DMS153 treated with DMSO at 0.1 percent for 48 hours (cell line): ENCODE results near the gene FRG2B.
"Not testable (repeated sequence)": the region's sequence is repeated elsewhere in the genome, so short reads cannot be mapped to it uniquely, and the experiment has no call there.

Experiments
- DNase-seq: peaks from one replicate; lab custom pipeline; 2025; ENCODE audit not compliant: unreplicated experiment; lab: John Stamatoyannopoulos, UW

FRG2B gene

DNA sequence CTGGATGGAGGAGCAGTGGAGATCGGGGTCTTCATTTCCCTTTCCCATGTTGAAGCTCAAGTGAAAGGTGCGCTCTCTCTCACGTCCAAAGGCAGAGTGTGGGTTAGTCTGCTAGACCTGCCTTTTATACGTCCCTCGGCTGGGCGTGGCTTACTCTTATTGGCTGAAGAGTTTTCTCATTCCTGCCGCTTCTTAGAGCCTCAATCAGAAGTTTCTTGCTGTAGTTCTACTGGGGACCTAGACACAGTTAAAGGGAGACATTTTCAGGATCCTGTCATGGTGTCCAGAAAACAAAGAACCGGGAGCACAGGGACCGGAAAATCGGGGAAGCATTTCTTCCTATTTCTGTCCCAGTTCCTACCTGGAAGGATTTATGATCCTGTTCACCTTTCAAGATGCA lies at the start of gene FRG2B:
FRG2B (minus strand) TSS at position 101 of the 400 bp plus-strand sequence; CDS start at position 48, 53 bp downstream.
- DNase-seq: not testable (repeated sequence)

DNA sequence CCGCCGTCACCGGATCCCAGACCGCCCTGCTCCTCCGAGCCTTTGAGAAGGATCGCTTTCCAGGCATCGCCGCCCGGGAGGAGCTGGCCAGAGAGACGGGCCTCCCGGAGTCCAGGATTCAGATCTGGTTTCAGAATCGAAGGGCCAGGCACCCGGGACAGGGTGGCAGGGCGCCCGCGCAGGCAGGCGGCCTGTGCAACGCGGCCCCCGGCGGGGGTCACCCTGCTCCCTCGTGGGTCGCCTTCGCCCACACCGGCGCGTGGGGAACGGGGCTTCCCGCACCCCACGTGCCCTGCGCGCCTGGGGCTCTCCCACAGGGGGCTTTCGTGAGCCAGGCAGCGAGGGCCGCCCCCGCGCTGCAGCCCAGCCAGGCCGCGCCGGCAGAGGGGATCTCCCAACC lies 40.9 kb upstream of the FRG2B start:
- not testable (repeated sequence) for DNase-seq

DNA sequence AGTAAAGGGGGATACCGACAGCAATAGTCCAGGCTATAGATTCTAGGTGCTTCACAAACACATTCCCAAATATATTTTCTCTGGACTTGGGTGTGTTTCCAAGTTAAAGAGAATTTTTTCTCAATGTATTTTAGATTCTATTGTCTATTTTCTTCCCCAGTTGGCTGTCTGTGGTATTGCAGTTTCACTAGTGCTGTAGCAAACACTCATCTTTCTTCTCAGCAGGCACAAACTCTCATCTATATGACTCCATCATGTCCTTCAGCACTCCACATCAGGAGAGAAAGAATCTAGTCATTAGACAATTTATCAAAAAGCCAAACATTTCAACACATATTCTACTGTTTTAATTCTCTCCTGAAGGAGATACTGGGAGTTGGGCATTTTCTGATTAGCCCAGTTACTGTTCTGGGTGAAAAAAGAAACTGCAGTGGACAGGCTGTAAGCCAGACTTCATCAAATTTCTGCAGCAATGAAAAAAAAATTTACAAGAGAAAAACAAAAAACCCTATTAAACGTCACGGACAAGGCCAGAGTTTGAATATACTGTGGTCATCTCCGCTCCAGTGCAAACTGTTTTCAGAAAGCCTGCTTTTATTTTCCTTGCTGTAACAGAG lies 37.1 kb upstream of the FRG2B start:
- DNase-seq: not testable (repeated sequence)

GRCh38 chr10:133661122-133661521 lies 34.5 kb upstream of the FRG2B start:
- not testable (repeated sequence) for DNase-seq

- not testable (repeated sequence) for DNase-seq
Observed at GRCh38 chr10:133660516-133660915, 33.9 kb upstream of the FRG2B start.

DNA sequence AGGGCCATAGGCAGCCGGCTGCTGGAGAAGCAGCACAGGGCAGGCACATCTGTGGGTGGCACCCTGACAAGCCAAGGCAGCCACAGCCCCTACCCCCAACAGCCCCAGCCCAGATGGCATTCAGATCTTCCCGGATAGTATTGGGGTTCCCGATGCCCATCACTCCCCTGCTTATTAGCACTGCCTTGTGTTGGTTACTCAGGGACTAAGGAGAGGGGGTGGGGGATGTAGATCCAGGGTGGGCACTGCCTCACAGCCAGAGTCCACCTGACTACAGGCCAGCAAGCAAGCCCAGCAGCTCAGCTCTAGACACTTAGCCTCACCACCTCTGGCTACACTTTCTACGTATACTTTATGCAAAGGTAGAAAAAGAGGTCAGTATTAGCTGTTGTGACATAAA lies 30.7 kb upstream of the FRG2B start:
- not testable (repeated sequence) for DNase-seq

DNA sequence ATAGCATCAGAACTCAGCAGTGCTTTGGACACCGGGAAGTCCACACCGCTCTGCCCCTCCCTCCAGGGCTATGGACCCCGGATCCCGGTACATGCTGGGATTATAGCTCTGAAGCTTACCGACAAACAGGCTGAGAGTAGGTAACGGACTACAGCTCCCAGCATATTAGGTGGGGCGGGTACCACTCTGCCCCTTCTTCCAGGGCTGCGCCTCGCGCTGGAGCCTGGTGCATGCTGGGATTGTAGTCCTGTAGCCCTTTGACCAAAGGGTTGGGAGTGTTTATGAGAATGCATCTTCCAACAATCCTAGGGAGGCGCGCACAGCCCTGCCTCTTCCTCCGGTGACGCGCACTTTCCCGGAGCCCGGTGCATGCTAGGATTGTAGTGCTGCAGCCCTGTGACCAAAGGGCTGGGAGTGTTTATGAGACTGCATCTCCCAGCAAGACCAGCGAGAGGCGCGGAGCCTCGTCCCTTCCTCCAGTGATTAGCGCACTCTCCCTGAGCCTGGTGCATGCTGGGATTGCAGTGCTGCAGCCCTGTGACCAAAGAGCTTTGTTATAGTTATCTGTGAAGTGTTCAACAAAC lies 22.4 kb upstream of the FRG2B start:
- DNase-seq: not testable (repeated sequence)

- DNase-seq: not testable (repeated sequence)
Observed at GRCh38 chr10:133647075-133647748, 20.6 kb upstream of the FRG2B start.

GRCh38 chr10:133637846-133638235 lies 11.2 kb upstream of the FRG2B start:
- not testable (repeated sequence) for DNase-seq

DNA sequence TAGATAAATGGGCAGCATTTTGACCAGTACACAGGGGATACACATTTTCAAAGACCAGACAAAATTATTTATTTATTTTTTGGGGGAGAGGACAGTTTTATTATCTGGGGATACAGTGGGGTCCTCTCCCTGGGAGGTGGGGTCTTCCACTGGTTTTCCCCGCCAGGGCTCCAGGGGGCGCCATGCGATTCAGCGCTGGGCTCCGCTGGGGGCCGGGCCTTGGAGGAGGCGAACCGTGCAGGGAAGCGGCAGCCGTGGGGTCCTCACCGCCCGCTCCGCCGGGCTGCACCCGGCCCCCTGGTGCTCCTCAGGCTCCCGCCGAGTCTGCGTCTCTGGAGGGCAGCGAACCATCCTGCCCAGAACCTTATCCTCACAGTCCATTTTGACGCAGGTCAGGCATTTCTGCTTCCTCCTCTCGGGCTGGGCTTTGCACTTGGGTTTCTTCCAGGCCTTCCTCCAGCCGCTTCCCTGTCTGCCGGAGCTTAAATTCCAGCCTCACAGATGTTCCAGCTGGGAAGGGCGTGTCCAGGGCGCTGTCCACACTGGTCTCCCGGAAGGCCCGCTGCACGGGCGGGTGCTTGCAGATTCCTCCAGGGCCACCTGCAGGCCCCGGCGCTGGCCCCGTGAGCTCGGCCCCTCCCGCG lies 10.7 kb upstream of the FRG2B start:
- not testable (repeated sequence) for DNase-seq

- DNase-seq: not testable (repeated sequence)
Observed at GRCh38 chr10:133630723-133631249, 4.2 kb upstream of the FRG2B start.

GRCh38 chr10:133622544-133622943 lies 4.1 kb downstream of the FRG2B start:
- not testable (repeated sequence) for DNase-seq

- no peak for DNase-seq
Observed at GRCh38 chr10:133618851-133619250, 7.7 kb downstream of the FRG2B start.

GRCh38 chr10:133617196-133617595 lies 9.4 kb downstream of the FRG2B start:
- no peak for DNase-seq

GRCh38 chr10:133616371-133617130 lies 10.0 kb downstream of the FRG2B start:
- DNase-seq: peak; percentile 71

GRCh38 chr10:133614830-133615580 lies 11.6 kb downstream of the FRG2B start:
- DNase-seq: peak; percentile 72

- DNase-seq: no peak
Observed at GRCh38 chr10:133613699-133614098, 12.9 kb downstream of the FRG2B start.

DNA sequence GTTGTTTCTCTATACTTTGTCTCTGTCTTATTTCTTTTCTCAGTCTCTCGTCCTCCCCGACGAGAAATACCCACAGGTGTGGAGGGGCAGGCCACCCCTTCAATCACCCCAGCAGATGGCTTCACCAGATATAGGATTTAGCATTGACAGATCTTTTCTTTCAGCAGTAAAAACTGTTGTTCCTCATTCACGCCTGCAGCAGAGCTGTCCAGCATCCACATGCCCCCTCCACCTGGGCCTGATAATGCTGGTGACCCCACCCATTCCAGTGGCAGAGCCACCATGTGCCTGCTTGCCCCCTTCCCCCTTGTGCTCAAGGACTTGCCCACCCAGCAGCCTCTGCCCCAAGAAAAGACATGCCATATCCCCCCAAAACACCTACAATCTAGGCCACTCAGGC lies 15.5 kb downstream of the FRG2B start:
- DNase-seq: no peak

DNA sequence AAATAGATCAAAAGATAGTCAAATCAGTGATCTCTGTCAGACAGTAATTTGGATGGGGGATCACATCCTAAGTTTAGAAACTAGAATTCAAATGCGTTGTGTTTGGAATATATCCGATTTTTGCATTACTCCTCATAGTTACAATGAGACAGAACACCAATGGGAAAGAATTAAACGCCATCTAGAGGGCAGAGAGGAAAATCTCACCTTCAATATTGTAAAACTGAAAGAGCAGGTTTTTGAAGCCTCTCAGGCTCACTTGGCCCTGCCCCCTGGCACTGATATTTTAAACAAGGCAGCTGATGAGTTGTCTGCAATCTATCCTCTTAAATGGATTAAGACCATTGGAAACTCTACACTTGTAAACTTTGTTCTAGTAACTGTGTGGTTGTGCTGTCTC lies 17.7 kb downstream of the FRG2B start:
- peak; percentile 62 for DNase-seq

DNA sequence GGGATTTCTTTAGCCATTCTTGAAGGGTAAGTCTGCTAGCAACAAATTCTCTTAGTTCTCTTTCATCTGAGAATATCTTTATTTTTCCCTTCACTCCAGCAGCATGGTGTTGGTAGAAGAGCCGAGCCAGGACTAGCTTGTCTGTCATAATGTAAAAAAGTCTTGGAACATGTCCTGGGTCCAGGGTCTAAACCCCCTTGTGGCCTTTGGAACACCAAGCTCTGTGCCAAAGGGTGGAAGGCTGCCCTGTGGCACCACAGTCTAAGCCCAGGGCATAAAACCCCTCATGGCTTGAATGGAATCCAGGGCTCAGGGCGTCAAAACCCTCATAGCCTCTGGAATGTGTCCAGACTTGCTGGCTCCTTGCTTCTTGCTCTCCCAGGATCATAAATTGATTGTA lies 23.2 kb downstream of the FRG2B start:
- not testable (repeated sequence) for DNase-seq
